ENCODE results near the gene KLHL36.
"Not testable (repeated sequence)": the region's sequence is repeated elsewhere in the genome, so short reads cannot be mapped to it uniquely, and the experiment has no call there.

KLHL36 gene

GRCh38 chr16:84692451-84693214 is 44.3 kb downstream of the KLHL36 start:
- H3K4me1 ChIP-seq (ENCODE audit: control insufficient read depth, insufficient read depth, low read length) = no peaks in the 10 kb centered on the region
- no peaks in the 10 kb centered on the region for H3K27me3 ChIP-seq (ENCODE audit: control insufficient read depth, insufficient read depth, low read length)
- H3K9ac ChIP-seq (ENCODE audit: low read depth, low read length) = no peak overlapping the region
- no peak overlapping the region for H3K4me3 ChIP-seq (ENCODE audit: low read depth, low read length)
- H3K9me3 ChIP-seq (ENCODE audit: control insufficient read depth, insufficient read depth, low read length) = no peaks in the 10 kb centered on the region
- no peaks in the 10 kb centered on the region for H3K36me3 ChIP-seq (ENCODE audit: control insufficient read depth, insufficient read depth, low read length)

- not testable (repeated sequence) for H3K27me3 ChIP-seq (ENCODE audit: control insufficient read depth, insufficient read depth, low read length); H3K9ac ChIP-seq (ENCODE audit: low read depth, low read length); H3K36me3 ChIP-seq (ENCODE audit: control insufficient read depth, insufficient read depth, low read length); H3K9me3 ChIP-seq (ENCODE audit: control insufficient read depth, insufficient read depth, low read length); H3K4me1 ChIP-seq (ENCODE audit: control insufficient read depth, insufficient read depth, low read length); H3K4me3 ChIP-seq (ENCODE audit: low read depth, low read length)
These were observed 45.6 kb downstream of the KLHL36 start for GRCh38 chr16:84693869-84694268.

DNA sequence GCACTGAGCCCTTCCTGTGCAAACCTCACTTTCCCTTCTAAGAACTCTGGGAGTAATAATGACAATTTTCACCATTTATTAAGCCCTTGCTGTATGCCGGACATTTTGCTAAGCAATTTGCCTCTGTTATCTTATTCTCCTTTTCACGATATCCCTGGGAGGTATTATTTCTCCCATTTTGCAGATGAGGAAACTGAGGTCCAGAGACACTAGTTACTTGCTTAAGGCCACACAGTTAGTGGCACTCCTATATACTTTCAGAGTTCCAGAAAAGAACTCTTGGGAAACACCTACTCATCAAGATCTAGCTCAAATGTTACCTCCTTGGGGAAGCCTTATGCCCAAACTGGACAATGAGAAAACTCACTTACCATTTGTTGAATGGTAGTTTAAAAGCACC is 46.7 kb downstream of the KLHL36 start:
- Histone ChIP-seq H3K9me3 (ENCODE audit: control insufficient read depth, insufficient read depth, low read length) (no peaks in the 10 kb centered on the region), H3K9ac (ENCODE audit: low read depth, low read length) (no peak overlapping the region), H3K4me1 (ENCODE audit: control insufficient read depth, insufficient read depth, low read length) (peaks cover 2% of the 10 kb centered on the region), H3K27me3 (ENCODE audit: control insufficient read depth, insufficient read depth, low read length) (no peaks in the 10 kb centered on the region), H3K36me3 (ENCODE audit: control insufficient read depth, insufficient read depth, low read length) (no peaks in the 10 kb centered on the region), H3K4me3 (ENCODE audit: low read depth, low read length) (no peak overlapping the region)

GRCh38 chr16:84699147-84699711 is 50.9 kb downstream of the KLHL36 start:
- Histone ChIP-seq H3K4me3 (ENCODE audit: low read depth, low read length) (peak overlapping the region; percentile 83), H3K4me1 (ENCODE audit: control insufficient read depth, insufficient read depth, low read length) (peaks cover 5% of the 10 kb centered on the region), H3K9me3 (ENCODE audit: control insufficient read depth, insufficient read depth, low read length) (no peaks in the 10 kb centered on the region), H3K27me3 (ENCODE audit: control insufficient read depth, insufficient read depth, low read length) (no peaks in the 10 kb centered on the region), H3K9ac (ENCODE audit: low read depth, low read length) (peak overlapping the region; percentile 90), H3K36me3 (ENCODE audit: control insufficient read depth, insufficient read depth, low read length) (no peaks in the 10 kb centered on the region)

DNA sequence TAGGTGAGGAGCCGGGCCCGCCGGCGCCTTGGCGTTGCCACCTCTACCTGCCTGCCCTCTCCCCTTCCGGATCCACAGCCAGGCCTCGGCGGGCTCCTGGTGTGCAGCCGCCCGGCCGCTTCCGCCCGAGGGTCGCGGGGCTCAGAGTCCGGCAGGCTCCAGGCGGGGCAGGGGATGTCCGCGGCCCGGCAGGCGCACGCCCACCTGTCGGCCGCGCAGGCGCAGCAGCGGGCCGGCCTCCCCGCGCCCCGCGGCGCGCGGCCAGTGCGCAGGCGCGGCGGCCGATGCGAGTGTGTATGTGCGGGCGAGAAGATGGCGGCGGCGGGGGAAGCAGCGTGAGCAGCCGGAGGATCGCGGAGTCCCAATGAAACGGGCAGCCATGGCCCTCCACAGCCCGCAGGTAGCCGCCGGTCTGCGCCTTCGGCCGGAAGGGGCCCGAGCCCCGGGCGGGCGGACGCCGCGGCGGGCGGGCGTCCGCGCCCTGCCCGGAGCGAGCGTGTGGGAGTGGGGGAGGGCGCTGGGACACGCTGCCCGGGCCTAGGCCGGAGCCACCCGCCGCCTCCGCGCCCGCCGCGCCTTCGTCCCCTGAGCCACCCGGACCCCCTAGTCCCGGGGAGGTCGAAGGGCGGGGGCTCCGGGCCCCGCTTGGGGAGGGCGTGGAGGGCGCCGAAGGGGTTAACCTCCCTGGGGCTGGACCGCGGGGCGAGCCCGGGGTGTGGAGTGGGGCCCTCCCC is 51.6 kb downstream of the KLHL36 start, which contains the start of gene USP10:
USP10 (plus strand) TSS at position 289 of the 734 bp plus-strand sequence; CDS start at position 380, 91 bp downstream.
- Histone ChIP-seq H3K36me3 (ENCODE audit: control insufficient read depth, insufficient read depth, low read length) (no peaks in the 10 kb centered on the region), H3K9ac (ENCODE audit: low read depth, low read length) (peak within 1 kb of the TSS; percentile 90), H3K4me3 (ENCODE audit: low read depth, low read length) (peak within 1 kb of the TSS; percentile 92), H3K4me1 (ENCODE audit: control insufficient read depth, insufficient read depth, low read length) (peaks cover 5% of the 10 kb centered on the region), H3K9me3 (ENCODE audit: control insufficient read depth, insufficient read depth, low read length) (no peaks in the 10 kb centered on the region), H3K27me3 (ENCODE audit: control insufficient read depth, insufficient read depth, low read length) (no peaks in the 10 kb centered on the region)

DNA sequence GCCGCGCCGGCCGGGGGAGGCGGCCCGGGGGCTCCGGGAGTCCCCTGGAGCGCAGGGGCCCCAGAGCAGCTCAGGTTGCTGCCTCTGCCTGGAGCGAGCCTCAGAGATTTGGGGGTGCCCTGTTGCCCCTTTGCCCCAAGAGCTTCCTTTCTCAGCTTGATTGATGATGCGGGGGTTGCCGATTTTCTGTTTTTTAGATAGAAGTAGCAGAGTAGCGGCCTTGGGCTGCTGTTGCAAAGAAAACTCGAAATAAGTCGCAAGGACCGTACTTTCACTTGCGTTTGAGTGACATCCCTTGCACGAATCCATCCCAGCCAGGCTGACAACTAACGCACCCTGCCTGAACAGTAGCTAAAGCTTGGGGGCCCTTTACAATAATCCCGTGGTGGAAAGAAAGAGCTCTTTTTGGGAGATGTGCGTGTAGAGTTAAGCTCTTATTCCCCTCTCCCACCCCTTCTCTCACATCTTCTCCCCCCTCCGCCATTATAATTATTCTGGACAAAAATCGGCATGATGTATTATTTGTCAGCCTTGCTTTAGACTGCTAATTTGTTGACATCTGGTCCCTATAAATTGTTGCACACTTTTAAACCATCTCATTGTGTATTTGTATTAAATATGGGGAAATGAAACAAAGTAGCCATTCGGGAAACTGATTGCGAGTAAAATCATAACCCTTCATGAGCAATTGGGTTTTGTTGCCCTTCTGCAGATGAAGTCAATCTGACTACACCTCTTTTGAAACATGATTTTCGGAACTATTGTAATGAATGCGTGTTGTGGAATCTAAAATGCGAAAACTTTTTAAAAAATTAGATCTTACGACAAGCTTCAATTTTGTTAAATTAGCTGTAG is 52.4 kb downstream of the KLHL36 start:
- H3K4me1 ChIP-seq (ENCODE audit: control insufficient read depth, insufficient read depth, low read length) = peaks cover 5% of the 10 kb centered on the region

DNA sequence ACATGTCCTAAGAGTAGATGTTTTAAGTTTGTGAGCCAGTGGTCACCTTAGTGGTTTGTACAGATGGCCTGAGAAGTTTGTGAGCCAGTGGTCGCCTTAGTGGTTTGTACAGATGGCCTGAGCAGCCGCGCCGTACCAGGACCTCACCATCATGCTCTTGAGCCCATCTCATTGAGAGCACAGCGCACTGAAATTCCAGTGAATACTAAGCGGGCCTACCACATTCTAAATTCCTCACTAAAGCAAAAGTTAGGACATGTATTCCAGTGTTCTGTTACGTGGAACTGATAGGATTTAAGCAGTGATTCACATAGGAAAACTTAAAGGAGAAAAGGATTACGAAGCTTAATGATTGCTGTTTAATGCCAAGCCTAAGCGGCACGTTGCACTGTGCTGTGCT is 55.4 kb downstream of the KLHL36 start:
- Histone ChIP-seq H3K4me3 (ENCODE audit: low read depth, low read length) (no peak overlapping the region), H3K4me1 (ENCODE audit: control insufficient read depth, insufficient read depth, low read length) (peaks cover 5% of the 10 kb centered on the region), H3K27me3 (ENCODE audit: control insufficient read depth, insufficient read depth, low read length) (no peaks in the 10 kb centered on the region), H3K9me3 (ENCODE audit: control insufficient read depth, insufficient read depth, low read length) (no peaks in the 10 kb centered on the region), H3K36me3 (ENCODE audit: control insufficient read depth, insufficient read depth, low read length) (no peaks in the 10 kb centered on the region), H3K9ac (ENCODE audit: low read depth, low read length) (no peak overlapping the region)

More for the DNA sequence above, 52.4 kb downstream of the KLHL36 start:
- Histone ChIP-seq H3K9me3 (ENCODE audit: control insufficient read depth, insufficient read depth, low read length) (no peaks in the 10 kb centered on the region), H3K27me3 (ENCODE audit: control insufficient read depth, insufficient read depth, low read length) (no peaks in the 10 kb centered on the region), H3K36me3 (ENCODE audit: control insufficient read depth, insufficient read depth, low read length) (no peaks in the 10 kb centered on the region), H3K9ac (ENCODE audit: low read depth, low read length) (peak overlapping the region; percentile 80), H3K4me3 (ENCODE audit: low read depth, low read length) (peak overlapping the region; percentile 92)

GRCh38 chr16:84704253-84704652 is 55.9 kb downstream of the KLHL36 start:
- Histone ChIP-seq H3K9ac (ENCODE audit: low read depth, low read length) (no peak overlapping the region), H3K36me3 (ENCODE audit: control insufficient read depth, insufficient read depth, low read length) (no peaks in the 10 kb centered on the region), H3K9me3 (ENCODE audit: control insufficient read depth, insufficient read depth, low read length) (no peaks in the 10 kb centered on the region), H3K27me3 (ENCODE audit: control insufficient read depth, insufficient read depth, low read length) (no peaks in the 10 kb centered on the region), H3K4me1 (ENCODE audit: control insufficient read depth, insufficient read depth, low read length) (peaks cover 6% of the 10 kb centered on the region), H3K4me3 (ENCODE audit: low read depth, low read length) (no peak overlapping the region)

- Histone ChIP-seq H3K36me3 (ENCODE audit: control insufficient read depth, insufficient read depth, low read length) (no peaks in the 10 kb centered on the region), H3K4me1 (ENCODE audit: control insufficient read depth, insufficient read depth, low read length) (peaks cover 3% of the 10 kb centered on the region), H3K9ac (ENCODE audit: low read depth, low read length) (no peak overlapping the region), H3K27me3 (ENCODE audit: control insufficient read depth, insufficient read depth, low read length) (no peaks in the 10 kb centered on the region), H3K9me3 (ENCODE audit: control insufficient read depth, insufficient read depth, low read length) (no peaks in the 10 kb centered on the region), H3K4me3 (ENCODE audit: low read depth, low read length) (no peak overlapping the region)
These were observed 58.5 kb downstream of the KLHL36 start for GRCh38 chr16:84706856-84707255.

GRCh38 chr16:84709609-84710008 is 61.3 kb downstream of the KLHL36 start:
- Histone ChIP-seq H3K27me3 (ENCODE audit: control insufficient read depth, insufficient read depth, low read length) (no peaks in the 10 kb centered on the region), H3K4me3 (ENCODE audit: low read depth, low read length) (no peak overlapping the region), H3K9ac (ENCODE audit: low read depth, low read length) (no peak overlapping the region), H3K4me1 (ENCODE audit: control insufficient read depth, insufficient read depth, low read length) (peaks cover 14% of the 10 kb centered on the region), H3K9me3 (ENCODE audit: control insufficient read depth, insufficient read depth, low read length) (no peaks in the 10 kb centered on the region), H3K36me3 (ENCODE audit: control insufficient read depth, insufficient read depth, low read length) (no peaks in the 10 kb centered on the region)

GRCh38 chr16:84710686-84711085 is 62.4 kb downstream of the KLHL36 start:
- Histone ChIP-seq H3K9me3 (ENCODE audit: control insufficient read depth, insufficient read depth, low read length) (no peaks in the 10 kb centered on the region), H3K27me3 (ENCODE audit: control insufficient read depth, insufficient read depth, low read length) (no peaks in the 10 kb centered on the region), H3K4me3 (ENCODE audit: low read depth, low read length) (no peak overlapping the region), H3K4me1 (ENCODE audit: control insufficient read depth, insufficient read depth, low read length) (peaks cover 21% of the 10 kb centered on the region), H3K9ac (ENCODE audit: low read depth, low read length) (no peak overlapping the region), H3K36me3 (ENCODE audit: control insufficient read depth, insufficient read depth, low read length) (no peaks in the 10 kb centered on the region)

Measured in iPS-15b (cell line).